HL-60 (cell line): ENCODE data around the gene TTYH3.

Experiments used
- DNase-seq, 2 experiments: peaks; one replicate each; pipeline ENCODE4 v3.0.0-alpha.2; 2010 to 2020; ENCODE audit warnings: low read depth in 1 of 2, low spot score in 1 of 2
- H3K27ac ChIP-seq: fragments of 250-450 bp; sonication (Bioruptor Pico); replicated peaks from 2 replicates; pipeline ENCODE4 v1.5.1; 2020; ENCODE audit warnings: mild to moderate bottlenecking, moderate library complexity
- H3K27me3 ChIP-seq: fragments of 250-450 bp; sonication (Bioruptor Pico); 2 replicates; pipeline ENCODE4 v1.5.1; 2021; ENCODE audit warnings: mild to moderate bottlenecking, moderate library complexity; ENCODE audit not compliant: insufficient read depth, poor library complexity, severe bottlenecking
- H3K4me3 ChIP-seq: replicated peaks from 2 replicates; pipeline ENCODE4 v1.5.1; 2011; ENCODE audit warnings: mild to moderate bottlenecking, control low read depth, low read length; ENCODE audit not compliant: insufficient read depth
- CTCF ChIP-seq: IDR thresholded peaks from one replicate; pipeline ENCODE4 v1.5.1; 2011; ENCODE audit warnings: low read length, control low read depth, inconsistent platforms; ENCODE audit not compliant: insufficient read depth
- GABPA ChIP-seq: IDR thresholded peaks from 2 replicates; pipeline ENCODE4 v1.6.1; 2012; ENCODE audit warnings: low read depth
- POLR2AphosphoS5 ChIP-seq: IDR thresholded peaks from 2 replicates; pipeline ENCODE4 v1.6.1; 2012; ENCODE audit warnings: low read depth
- REST ChIP-seq: IDR thresholded peaks from 2 replicates; pipeline ENCODE4 v1.6.1; 2012; ENCODE audit warnings: low read depth; ENCODE audit not compliant: insufficient replicate concordance
- SPI1 ChIP-seq: IDR thresholded peaks from 2 replicates; pipeline ENCODE4 v1.6.1; 2012; ENCODE audit warnings: low read depth, mild to moderate bottlenecking, borderline replicate concordance

TTYH3 gene

GRCh38 chr7:2645274-2645868 is 13.6 kb downstream of the TTYH3 start:
- no peak for TF ChIP-seq CTCF
- no peak for TF ChIP-seq SPI1
- TF ChIP-seq REST: no peak
- TF ChIP-seq GABPA: peak; percentile 32; the same call in 1 of the 2 replicates
- TF ChIP-seq POLR2AphosphoS5: peak; percentile 92
- H3K27me3 ChIP-seq: no peaks in the 10 kb centered on the region
- DNase-seq: peak; percentile 66 to 91
- peak overlapping the region; percentile 75 for H3K27ac ChIP-seq
- H3K4me3 ChIP-seq: no peak overlapping the region

- Histone ChIP-seq H3K27ac (no peak overlapping the region), H3K4me3 (no peak overlapping the region), H3K27me3 (no peaks in the 10 kb centered on the region)
- no peak for TF ChIP-seq POLR2AphosphoS5
- DNase-seq: no peak
Measured at GRCh38 chr7:2646336-2646679, 14.5 kb downstream of the TTYH3 start.

- Histone ChIP-seq H3K27ac (no peak overlapping the region), H3K4me3 (no peak overlapping the region), H3K27me3 (no peaks in the 10 kb centered on the region)
- TF ChIP-seq CTCF (no peak), GABPA (no peak), REST (no peak), SPI1 (no peak)
- DNase-seq: no peak
Measured at GRCh38 chr7:2646680-2647571, 15.1 kb downstream of the TTYH3 start.

GRCh38 chr7:2647594-2648172 is 15.9 kb downstream of the TTYH3 start:
- H3K27ac ChIP-seq: no peak overlapping the region
- DNase-seq: no peak
- no peak overlapping the region for H3K4me3 ChIP-seq
- no peaks in the 10 kb centered on the region for H3K27me3 ChIP-seq
- TF ChIP-seq REST (no peak), POLR2AphosphoS5 (no peak), GABPA (no peak), SPI1 (no peak), CTCF (no peak)
